ENCODE results near the gene GRIK2. TPM values are rescaled to one million over a fixed set of nuclear protein-coding genes. Genes with fewer than 3 reads are reported as not detected.

GRIK2 gene
- polyA plus RNA-seq, 1 of the 3 experiments (the other 2 are of a cell fraction), result 0.30 TPM

- Histone ChIP-seq H2AFZ (ENCODE audit: low read depth) (no peak overlapping the region), H3F3A (replicated peaks; ENCODE audit: insufficient read depth) (no peaks in the 10 kb centered on the region), H3K9me2 (no peaks in the 10 kb centered on the region), H3K9ac (no peak overlapping the region), H3K27me3 (ENCODE audit: insufficient read depth) (no peaks in the 10 kb centered on the region), H3K9me3 (no peaks in the 10 kb centered on the region), H3K4me3 (ENCODE audit: low read depth in 2 of 2, low read length in 1 of 2) (no peak overlapping the region), H3K36me3 (replicated peaks in 1 of 2; ENCODE audit: control insufficient read depth in 1 of 2, insufficient read depth in 2 of 2, low read length in 1 of 2) (no peaks in the 10 kb centered on the region), H3K27ac (ENCODE audit: low read depth in 2 of 2, low read length in 1 of 2) (no peak overlapping the region), H3K79me2 (ENCODE audit: insufficient read depth) (no peaks in the 10 kb centered on the region), H3K4me1 (ENCODE audit: control insufficient read depth in 1 of 2, insufficient read depth in 2 of 2, low read depth in 1 of 2, low read length in 1 of 2) (no peaks in the 10 kb centered on the region; a peak in 1 of 4 replicates), H4K20me1 (ENCODE audit: insufficient read depth) (no peaks in the 10 kb centered on the region), H3K4me2 (no peak overlapping the region)
- WGBS (ENCODE audit: low lambda C conversion rate), result 42% methylated on average over 5 of the region's 5 CpGs
- DNase-seq, result no peak
- ChIA-PET POLR2A (no interaction called here), CTCF (no interaction called here)
- TF ChIP-seq RAD21 (IDR thresholded peaks at IDR 0.05; ENCODE audit: low read length) (no peak), JUND (IDR thresholded peaks at IDR 0.05) (no peak), PBX3 (IDR thresholded peaks at IDR 0.05) (no peak), RXRA (IDR thresholded peaks at IDR 0.05; ENCODE audit: borderline replicate concordance, low read depth) (no peak), FOXM1 (IDR thresholded peaks at IDR 0.05; ENCODE audit: low read depth) (no peak), FOXJ3 (CRISPR knock-in tag; IDR thresholded peaks at IDR 0.05) (no peak), MXI1 (IDR thresholded peaks at IDR 0.05; ENCODE audit: low read depth, low read length) (no peak), RCOR1 (IDR thresholded peaks at IDR 0.05; ENCODE audit: low read length) (no peak), RFX5 (IDR thresholded peaks at IDR 0.05; ENCODE audit: low read length) (no peak), IRF3 (IDR thresholded peaks at IDR 0.05; ENCODE audit: low read depth, low read length) (no peak), GABPA (IDR thresholded peaks at IDR 0.05; ENCODE audit: low read depth) (no peak), MAX (IDR thresholded peaks at IDR 0.05; ENCODE audit: low read depth) (no peak), TEAD4 (IDR thresholded peaks at IDR 0.05; ENCODE audit: borderline replicate concordance, insufficient read depth) (no peak)
These were observed 494.0 kb downstream of the GRIK2 start for GRCh38 chr6:101887532-101887931.

GRCh38 chr6:101907356-101908217 lies 514.1 kb downstream of the GRIK2 start:
- Histone ChIP-seq H3K36me3 (replicated peaks in 1 of 2; ENCODE audit: control insufficient read depth in 1 of 2, insufficient read depth in 2 of 2, low read length in 1 of 2) (no peaks in the 10 kb centered on the region), H3F3A (replicated peaks; ENCODE audit: insufficient read depth) (no peaks in the 10 kb centered on the region), H3K9me3 (no peaks in the 10 kb centered on the region), H3K4me1 (ENCODE audit: control insufficient read depth in 1 of 2, insufficient read depth in 2 of 2, low read depth in 1 of 2, low read length in 1 of 2) (peaks cover 0 to 3% of the 10 kb centered on the region in 2 experiments; a peak in 1 of 4 replicates), H4K20me1 (ENCODE audit: insufficient read depth) (no peaks in the 10 kb centered on the region), H3K27me3 (ENCODE audit: insufficient read depth) (no peaks in the 10 kb centered on the region), H3K9ac (no peak overlapping the region), H3K4me3 (ENCODE audit: low read depth in 2 of 2, low read length in 1 of 2) (no peak overlapping the region), H3K4me2 (no peak overlapping the region), H2AFZ (ENCODE audit: low read depth) (no peak overlapping the region), H3K79me2 (ENCODE audit: insufficient read depth) (no peaks in the 10 kb centered on the region), H3K9me2 (no peaks in the 10 kb centered on the region), H3K27ac (ENCODE audit: low read depth in 2 of 2, low read length in 1 of 2) (no peak overlapping the region)
- ChIA-PET POLR2A (no interaction called here), CTCF (no interaction called here)
- no peak for DNase-seq
- WGBS (ENCODE audit: low lambda C conversion rate), result 74% methylated on average over 6 of the region's 6 CpGs
- TF ChIP-seq YY1 (IDR thresholded peaks at IDR 0.05; ENCODE audit: low read depth) (no peak), FOXM1 (IDR thresholded peaks at IDR 0.05; ENCODE audit: low read depth) (no peak), CHD2 (IDR thresholded peaks at IDR 0.05; ENCODE audit: low read length, partially characterized antibody) (no peak)
